Endothelial cell of umbilical vein (primary cell): ENCODE measurements around the gene HOXD4. TPM values are rescaled to one million over a fixed set of nuclear protein-coding genes. Genes with fewer than 3 reads are reported as not detected.

ENCODE experiments used
- BruUV-seq: library from RNA; stranded (reverse); fragments of 400-500 nt; replicated peaks from 2 replicates; lab custom pipeline; 2021; lab: Mats Ljungman, UMichigan
- CTCF ChIA-PET: fragments of 300-600, 350-600 bp; sonication (Branson Sonifier 250); formaldehyde crosslinking; loops from one replicate; lab custom pipeline; 2021; ENCODE audit warnings: antibody characterized with exemption, inconsistent platforms; lab: Charles Lee
- POLR2A ChIA-PET: fragments of 300-600, 350-600 bp; sonication (Branson Sonifier 250); formaldehyde crosslinking; loops from one replicate; lab custom pipeline; 2021; ENCODE audit warnings: antibody characterized with exemption, inconsistent platforms; lab: Charles Lee
- DNase-seq: peaks from one replicate; pipeline ENCODE4 v3.0.0-alpha.2; 2011; ENCODE audit warnings: low read depth, low spot score
- FAIRE-seq: peaks from 2 replicates; lab custom pipeline; 2011; peaks lifted over from hg19 to GRCh38; lab: Jason Lieb, UNC
- H2AFZ ChIP-seq: 2 replicates; pipeline ENCODE4 v1.6.0; 2012; ENCODE audit warnings: low read depth, low read length, control low read depth, inconsistent platforms
- H3K27ac ChIP-seq: 2 replicates; pipeline ENCODE4 v1.5.1; 2011; ENCODE audit warnings: low read depth, mild to moderate bottlenecking, control low read depth, low read length, moderate library complexity; ENCODE audit not compliant: insufficient read depth
- H3K27me3 ChIP-seq, 2 experiments: 2 replicates each; pipeline versions ENCODE4 v1.6.0 to v1.6.1; 2011; ENCODE audit warnings: low read length in 2 of 2, mixed read lengths in 1 of 2; ENCODE audit not compliant: control insufficient read depth in 2 of 2, insufficient read depth in 2 of 2
- H3K36me3 ChIP-seq, 2 experiments: 2 replicates in 1 of 2; 3 replicates in 1 of 2; pipeline ENCODE4 v1.5.1; 2011; ENCODE audit warnings: low read length in 2 of 2, mild to moderate bottlenecking in 1 of 2, moderate library complexity in 1 of 2; ENCODE audit not compliant: control insufficient read depth in 2 of 2, insufficient read depth in 2 of 2; ENCODE audit errors: extremely low read depth in 1 of 2
- H3K4me1 ChIP-seq: 3 replicates; pipeline ENCODE4 v1.5.1; 2011; ENCODE audit warnings: mild to moderate bottlenecking, low read length; ENCODE audit not compliant: control insufficient read depth, insufficient read depth; ENCODE audit errors: extremely low read depth
- H3K4me2 ChIP-seq: 2 replicates; pipeline ENCODE4 v1.6.1; 2011; ENCODE audit warnings: low read length, control low read depth, mixed read lengths; ENCODE audit not compliant: insufficient read depth
- H3K4me3 ChIP-seq, 3 experiments: fragments of 200-600 bp in 1 of 3; sonication (generic), shearing (Covaris generic) in 1 of 3; replicated peaks in 1 of 3; 2 replicates each; pipeline ENCODE4 v1.5.1; 2011 to 2016; ENCODE audit warnings: control low read depth in 3 of 3, low read length in 3 of 3, mild to moderate bottlenecking in 2 of 3, inconsistent platforms in 1 of 3, low read depth in 1 of 3, moderate library complexity in 1 of 3; ENCODE audit not compliant: insufficient read depth in 1 of 3
- H3K79me2 ChIP-seq: 2 replicates; pipeline ENCODE4 v1.6.0; 2012; ENCODE audit warnings: low read length, inconsistent platforms; ENCODE audit not compliant: control insufficient read depth, insufficient read depth
- H3K9ac ChIP-seq: replicated peaks from 2 replicates; pipeline ENCODE3; 2011; ENCODE audit warnings: low read length, control low read depth; ENCODE audit not compliant: insufficient read depth; ENCODE audit errors: extremely low read depth
- H3K9me1 ChIP-seq: replicated peaks from 3 replicates; pipeline ENCODE4 v1.6.0; 2011; ENCODE audit warnings: mild to moderate bottlenecking, low read length; ENCODE audit not compliant: control insufficient read depth, insufficient read depth; ENCODE audit errors: extremely low read depth
- H3K9me3 ChIP-seq: replicated peaks from 2 replicates; pipeline ENCODE4 v1.5.1; 2012; ENCODE audit warnings: low read length, inconsistent platforms; ENCODE audit not compliant: control insufficient read depth, insufficient read depth
- H4K20me1 ChIP-seq: replicated peaks from 2 replicates; pipeline ENCODE3; 2011; ENCODE audit warnings: mild to moderate bottlenecking, low read length; ENCODE audit not compliant: control insufficient read depth, insufficient read depth; ENCODE audit errors: extremely low read depth
- FOS ChIP-seq: IDR thresholded peaks from 2 replicates; pipeline ENCODE4 v1.6.1; 2011; ENCODE audit warnings: mild to moderate bottlenecking, low read length, moderate library complexity, borderline replicate concordance; ENCODE audit not compliant: insufficient read depth
- GATA2 ChIP-seq: IDR thresholded peaks from 2 replicates; pipeline ENCODE4 v1.7.0; 2011; ENCODE audit warnings: low read depth, mild to moderate bottlenecking, moderate library complexity, mixed read lengths, low read length; ENCODE audit not compliant: insufficient read length, insufficient read depth
- JUN ChIP-seq: IDR thresholded peaks from 2 replicates; pipeline ENCODE4 v1.6.1; 2011; ENCODE audit warnings: borderline replicate concordance, low read depth; ENCODE audit not compliant: insufficient read length, insufficient read depth
- MYC ChIP-seq: IDR thresholded peaks from one replicate; pipeline ENCODE4 v1.6.1; 2011; ENCODE audit warnings: mild to moderate bottlenecking, low read depth, low read length
- POLR2A ChIP-seq: IDR thresholded peaks from 2 replicates; pipeline ENCODE4 v1.6.1; 2012; ENCODE audit warnings: low read depth, mild to moderate bottlenecking, control low read depth, low read length
- POLR2AphosphoS5 ChIP-seq: IDR thresholded peaks from 2 replicates; pipeline ENCODE4 v1.6.1; 2012; ENCODE audit warnings: low read depth, mild to moderate bottlenecking, control low read depth, low read length, moderate library complexity; ENCODE audit not compliant: insufficient read depth
- dilution Hi-C: fragments of 300-500 bp; cut with MboI; formaldehyde crosslinking; loops from one replicate; pipeline ENCODE4 v1.15.0; 2019; ENCODE audit warnings: low sequenced_read_pairs; ENCODE audit not compliant: extremely low pct_ligation_motif_present
- intact Hi-C: fragments of 100-400 bp; cut with micrococcal nuclease; formaldehyde crosslinking; loops from one replicate; pipeline ENCODE4 v1.10.0; 2022
- polyA plus RNA-seq, 4 experiments: library from polyadenylated mRNA; depleted of rRNA in 3 of 4; stranded (reverse) in 3 of 4; unstranded in 1 of 4; fragments of >200 nt; gene quantifications; 2 replicates each; pipeline versions ENCODE4 v1.2.1 to v1.2.3, GENCODE V29; 2011 to 2012; ENCODE audit warnings: missing spikeins in 1 of 4
- total RNA-seq: library from RNA; stranded (reverse); gene quantifications from 2 replicates; pipeline ENCODE4 v1.2.3, GENCODE V29; 2021
- TF ChIP-seq, protein P1 (sequence below): IDR thresholded peaks from 2 replicates; pipeline ENCODE4 v1.6.1; 2011; ENCODE audit not compliant: insufficient read depth, insufficient read length

HOXD4 gene
- total and polyA plus RNA-seq, 2 donors (not counting 3 experiments of a cell fraction or from before 2014, with no cell fraction given), result 7.6 to 13.7 TPM

DNA sequence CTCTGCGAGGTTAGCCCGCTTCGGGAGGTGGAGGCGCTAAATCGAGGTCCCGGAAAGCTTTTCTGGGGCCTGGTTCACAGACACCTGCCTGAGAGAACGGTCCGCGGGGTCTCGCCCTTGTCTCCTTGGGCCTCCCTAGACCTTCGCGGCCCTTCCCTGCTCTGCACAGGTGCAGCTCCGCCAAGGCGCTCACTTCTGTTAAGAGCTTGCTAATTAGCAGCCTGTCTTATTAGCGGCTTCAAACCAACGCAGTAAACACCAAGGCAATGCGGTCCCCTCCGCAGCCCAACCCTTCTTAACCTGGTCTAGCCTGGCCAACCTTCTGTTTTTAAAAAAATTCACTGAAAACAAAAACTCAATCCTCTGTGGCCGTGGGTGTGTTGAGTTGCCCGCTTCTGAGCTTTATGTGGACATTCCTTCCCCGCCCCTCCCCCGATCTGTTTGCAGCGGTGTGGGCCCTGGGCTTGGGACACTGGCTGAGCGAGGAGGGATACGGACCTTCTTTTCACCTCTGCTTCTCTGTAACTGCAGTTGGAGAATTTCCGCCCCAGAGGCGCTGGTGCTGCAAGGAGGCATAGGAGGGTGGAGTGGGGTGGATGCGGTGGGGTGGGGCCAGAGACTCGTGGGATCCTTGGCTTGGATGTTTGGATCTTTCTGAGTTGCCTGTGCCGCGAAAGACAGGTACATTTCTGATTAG lies 3.4 kb upstream of the HOXD4 start:
- Histone ChIP-seq H3K27me3 (no peaks in the 10 kb centered on the region), H3K27ac (no peak overlapping the region), H3K79me2 (peaks cover 49% of the 10 kb centered on the region), H2AFZ (no peak overlapping the region), H3K4me2 (no peak overlapping the region), H3K9me1 (no peaks in the 10 kb centered on the region), H4K20me1 (no peaks in the 10 kb centered on the region), H3K9ac (no peak overlapping the region), H3K9me3 (no peaks in the 10 kb centered on the region), H3K4me1 (no peaks in the 10 kb centered on the region), H3K36me3 (peaks cover 2 to 15% of the 10 kb centered on the region in 2 experiments), H3K4me3 (no peak overlapping the region)
- CTCF ChIA-PET, result interaction anchor here (0.6 to 1.5 kb wide), 2 partner anchors 307 to 504 kb away, joined by 3 to 7 read pairs; no protein-coding TSS in a partner anchor
- TF ChIP-seq MYC (no peak), POLR2A (no peak), JUN (no peak), GATA2 (no peak), POLR2AphosphoS5 (no peak)
- TF ChIP-seq, protein P1, sequence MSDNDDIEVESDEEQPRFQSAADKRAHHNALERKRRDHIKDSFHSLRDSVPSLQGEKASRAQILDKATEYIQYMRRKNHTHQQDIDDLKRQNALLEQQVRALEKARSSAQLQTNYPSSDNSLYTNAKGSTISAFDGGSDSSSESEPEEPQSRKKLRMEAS, result no peak
- intact Hi-C loops, result no loop called here
- dilution Hi-C loops, result loop anchor here (25.0 kb wide), 1 partner anchor 489 kb away; no protein-coding TSS in a partner anchor
- no peak for DNase-seq
- no peak for FAIRE-seq
- BruUV-seq, result no TSS peak
- POLR2A ChIA-PET, result no interaction called here

DNA sequence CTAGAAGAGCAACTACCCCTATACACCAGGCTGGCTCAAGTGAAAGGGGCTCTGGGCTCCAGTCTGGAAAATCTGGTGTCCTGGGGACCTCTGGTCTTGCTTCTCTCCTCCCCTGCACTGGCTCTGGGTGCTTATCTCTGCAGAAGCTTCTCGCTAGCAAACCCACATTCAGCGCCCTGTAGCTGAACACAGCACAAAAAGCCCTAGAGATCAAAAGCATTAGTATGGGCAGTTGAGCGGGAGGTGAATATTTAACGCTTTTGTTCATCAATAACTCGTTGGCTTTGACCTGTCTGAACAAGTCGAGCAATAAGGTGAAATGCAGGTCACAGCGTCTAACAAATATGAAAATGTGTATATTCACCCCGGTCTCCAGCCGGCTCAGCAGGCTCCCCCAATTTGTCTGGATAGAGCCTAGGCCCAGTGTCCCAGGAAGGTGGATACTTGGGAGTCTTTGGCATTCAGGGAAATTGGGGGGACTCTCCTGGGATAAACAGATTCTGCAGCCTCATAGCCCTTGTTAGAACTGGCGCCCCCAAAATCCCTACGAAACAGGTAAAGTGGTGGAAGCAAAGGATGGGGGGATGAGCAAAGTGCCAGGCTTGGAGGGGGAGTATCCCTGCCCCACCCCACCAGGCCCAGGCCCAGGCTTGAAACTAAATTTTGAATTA lies 2.5 kb upstream of the HOXD4 start:
- DNase-seq, result no peak
- FAIRE-seq, result no peak
- TF ChIP-seq, protein P1, result no peak
- TF ChIP-seq GATA2 (no peak), FOS (no peak)
- Histone ChIP-seq H3K9me1 (no peaks in the 10 kb centered on the region), H3K4me3 (no peak overlapping the region), H3K27me3 (no peaks in the 10 kb centered on the region), H3K79me2 (peaks cover 40% of the 10 kb centered on the region), H4K20me1 (no peaks in the 10 kb centered on the region), H2AFZ (no peak overlapping the region), H3K27ac (no peak overlapping the region), H3K4me2 (no peak overlapping the region), H3K4me1 (no peaks in the 10 kb centered on the region), H3K9ac (no peak overlapping the region), H3K9me3 (no peaks in the 10 kb centered on the region), H3K36me3 (peaks cover 2 to 15% of the 10 kb centered on the region in 2 experiments)
- intact Hi-C loops, result no loop called here
- ChIA-PET CTCF (interaction anchor here (1.5 to 3.0 kb wide), 2 partner anchors 306 to 405 kb away, joined by 7 to 11 read pairs; no protein-coding TSS in a partner anchor), POLR2A (no interaction called here)
- BruUV-seq, result no TSS peak
- dilution Hi-C loops, result loop anchor here (25.0 kb wide), 1 partner anchor 488 kb away; no protein-coding TSS in a partner anchor
